Psoas muscle (tissue), 8 donors: ENCODE data around the gene MCRS1. TPM values are rescaled to one million over a fixed set of nuclear protein-coding genes. Genes with fewer than 3 reads are reported as not detected.
"Not testable (repeated sequence)": the region's sequence is repeated elsewhere in the genome, so short reads cannot be mapped to it uniquely, and the experiment has no call there.

ENCODE experiments used
- ATAC-seq, 4 donors: fragments of 200-7000 bp; cut with Tn5 transposase; one replicate each; pipeline ENCODE4 v1.9.1; 2020; ENCODE audit warnings: moderate library complexity in 3 of 4, mild to moderate bottlenecking in 2 of 4
- DNase-seq, 2 donors: peaks; one replicate each; pipeline ENCODE4 v3.0.0-alpha.2; 2020
- H3K27ac ChIP-seq: fragments of 200-600 bp; one replicate; pipeline ENCODE4 v1.8.0; 2022
- H3K27me3 ChIP-seq, 3 donors: fragments of 200-600 bp in 1 of 3; one replicate each; pipeline versions ENCODE4 v1.6.1 to v1.8.0; 2013 to 2022; ENCODE audit warnings: low read length in 2 of 3, mild to moderate bottlenecking in 2 of 3, moderate library complexity in 1 of 3; ENCODE audit not compliant: insufficient read depth in 3 of 3
- H3K36me3 ChIP-seq, 2 donors: fragments of 200-600 bp in 1 of 2; one replicate each; pipeline versions ENCODE4 v1.6.1 to v1.8.0; 2013 to 2022; ENCODE audit warnings: low read depth in 1 of 2, mild to moderate bottlenecking in 1 of 2, moderate library complexity in 1 of 2; ENCODE audit not compliant: insufficient read depth in 1 of 2
- H3K4me1 ChIP-seq: fragments of 200-600 bp; one replicate; pipeline ENCODE4 v1.8.0; 2022
- H3K4me3 ChIP-seq: fragments of 200-600 bp; one replicate; pipeline ENCODE4 v1.8.0; 2022; ENCODE audit warnings: mild to moderate bottlenecking
- H3K9me3 ChIP-seq: fragments of 200-600 bp; one replicate; pipeline ENCODE4 v1.8.0; 2022
- WGBS, 3 donors: extraction: QIAGEN DNeasy Blood & Tissue Kit; methylation state at CpG; one replicate each; pipeline versions ENCODE4 v1.1.6 to v1.1.7; 2013; 5-methylcytosine and 5-hydroxymethylcytosine counted together
- intact Hi-C, 2 donors: fragments of 100-400 bp; cut with DNase I; formaldehyde crosslinking; loops; one replicate each; pipeline versions ENCODE4 v1.11.0 to v1.14.2; 2022
- polyA plus RNA-seq, 3 donors: library from polyadenylated mRNA; stranded (reverse); fragments of 200-250 nt; gene quantifications; one replicate each; pipeline ENCODE4 v1.2.3, GENCODE V29; 2013
- total RNA-seq, 4 donors: library from RNA; stranded (reverse); fragmentation: NEBNext Ultra II Directional in 2 of 4; extraction: Animal tissue kit (Norgen Biotek cat#: 25700) in 2 of 4; gene quantifications; one replicate each; pipeline versions ENCODE4 v1.2.1 to v1.2.4, GENCODE V29; 2021 to 2023
- TF ChIP-seq, protein P1 (sequence below): fragments of 200-600 bp; IDR thresholded peaks from one replicate; pipeline ENCODE4 v1.8.0; 2022; ENCODE audit warnings: antibody characterized with exemption
- donor health status: healthy with polysubstance abuse.
- donor health status: DM: no; HTN: no; CAD: no; lungs with moderate emphysema.
- donor health status: Bipolar disorder and iron deficiency.
- donor health status: healthy.
- donor health status: DM: yes; HTN: yes; CAD: no.
- donor health status: DM: no; HTN: no; CAD: no.
- donor health status: DM: no; HTN: no; CAD: no.
- donor health status: DM: yes; HTN: yes; CAD: no.

The MCRS1 gene
- total and polyA plus RNA-seq, 7 donors = 24.3 to 82.3 (median 40.2) TPM

DNA sequence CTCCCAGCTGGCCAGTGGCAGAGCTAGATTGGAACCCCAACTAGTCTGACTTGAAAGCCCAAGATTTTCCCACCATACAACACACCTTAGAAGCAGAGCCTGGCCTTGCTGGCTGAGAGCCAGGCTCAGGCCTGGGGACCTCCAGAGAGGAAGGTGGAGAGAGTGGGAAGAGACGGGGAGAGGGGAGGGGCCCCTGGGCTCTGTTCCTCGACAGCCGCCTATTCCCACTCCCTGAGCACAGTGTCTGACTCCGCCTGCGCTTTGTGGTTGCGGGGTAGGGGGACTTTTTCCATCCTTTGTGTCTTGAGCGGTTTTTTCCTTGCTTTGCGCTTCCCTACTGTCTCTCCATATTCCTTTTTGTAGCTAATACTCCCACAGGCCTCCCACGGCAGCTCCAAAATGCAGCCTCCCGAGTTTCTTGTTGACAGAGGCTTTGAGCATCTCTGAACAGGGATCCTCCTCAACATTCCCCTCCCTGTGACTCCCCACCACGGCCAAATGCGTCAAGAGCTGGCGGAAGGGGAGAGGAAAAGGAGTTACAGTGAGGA lies 33.1 kb downstream of the MCRS1 start:
- WGBS, 3 donors = 72 to 79% (median 75%) methylated on average over 13 of the region's 13 CpGs
- Histone ChIP-seq H3K4me1 (peaks cover 6% of the 10 kb centered on the region), H3K4me3 (no peak overlapping the region), H3K27ac (no peak overlapping the region), H3K9me3 (no peaks in the 10 kb centered on the region), H3K27me3 (peaks cover 0 to 43% (median 28%) of the 10 kb centered on the region in 3 donors), H3K36me3 (no peaks in the 10 kb centered on the region)
- intact Hi-C loops = loop anchor here in 1 of 2 donors (5.0 kb wide), 1 partner anchor 47 kb away; no protein-coding TSS in a partner anchor
- DNase-seq (no peak), ATAC-seq (no peak)
- TF ChIP-seq, protein P1, sequence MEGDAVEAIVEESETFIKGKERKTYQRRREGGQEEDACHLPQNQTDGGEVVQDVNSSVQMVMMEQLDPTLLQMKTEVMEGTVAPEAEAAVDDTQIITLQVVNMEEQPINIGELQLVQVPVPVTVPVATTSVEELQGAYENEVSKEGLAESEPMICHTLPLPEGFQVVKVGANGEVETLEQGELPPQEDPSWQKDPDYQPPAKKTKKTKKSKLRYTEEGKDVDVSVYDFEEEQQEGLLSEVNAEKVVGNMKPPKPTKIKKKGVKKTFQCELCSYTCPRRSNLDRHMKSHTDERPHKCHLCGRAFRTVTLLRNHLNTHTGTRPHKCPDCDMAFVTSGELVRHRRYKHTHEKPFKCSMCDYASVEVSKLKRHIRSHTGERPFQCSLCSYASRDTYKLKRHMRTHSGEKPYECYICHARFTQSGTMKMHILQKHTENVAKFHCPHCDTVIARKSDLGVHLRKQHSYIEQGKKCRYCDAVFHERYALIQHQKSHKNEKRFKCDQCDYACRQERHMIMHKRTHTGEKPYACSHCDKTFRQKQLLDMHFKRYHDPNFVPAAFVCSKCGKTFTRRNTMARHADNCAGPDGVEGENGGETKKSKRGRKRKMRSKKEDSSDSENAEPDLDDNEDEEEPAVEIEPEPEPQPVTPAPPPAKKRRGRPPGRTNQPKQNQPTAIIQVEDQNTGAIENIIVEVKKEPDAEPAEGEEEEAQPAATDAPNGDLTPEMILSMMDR = no peak

DNA sequence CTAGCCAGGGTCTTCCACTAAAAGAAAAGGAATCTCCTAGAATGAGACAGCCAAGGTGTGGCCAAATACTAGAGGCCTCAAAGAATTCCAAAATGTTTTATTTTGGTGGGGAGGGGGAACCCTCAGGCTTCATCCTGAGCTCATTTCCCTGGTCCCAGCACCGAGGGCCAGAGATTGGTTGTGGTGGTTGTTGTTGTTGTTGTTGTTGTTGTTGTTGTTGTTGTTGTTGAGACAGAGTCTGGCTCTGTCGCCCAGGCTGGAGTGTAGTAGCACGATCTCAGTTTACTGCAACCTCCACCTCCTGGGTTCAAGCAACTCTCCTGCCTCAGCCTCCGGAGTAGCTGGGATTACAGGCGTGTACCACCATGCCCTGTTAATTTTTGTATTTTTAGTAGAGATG lies 33.8 kb downstream of the MCRS1 start:
- intact Hi-C loops, DNase-seq, ATAC-seq: not testable (repeated sequence)

DNA sequence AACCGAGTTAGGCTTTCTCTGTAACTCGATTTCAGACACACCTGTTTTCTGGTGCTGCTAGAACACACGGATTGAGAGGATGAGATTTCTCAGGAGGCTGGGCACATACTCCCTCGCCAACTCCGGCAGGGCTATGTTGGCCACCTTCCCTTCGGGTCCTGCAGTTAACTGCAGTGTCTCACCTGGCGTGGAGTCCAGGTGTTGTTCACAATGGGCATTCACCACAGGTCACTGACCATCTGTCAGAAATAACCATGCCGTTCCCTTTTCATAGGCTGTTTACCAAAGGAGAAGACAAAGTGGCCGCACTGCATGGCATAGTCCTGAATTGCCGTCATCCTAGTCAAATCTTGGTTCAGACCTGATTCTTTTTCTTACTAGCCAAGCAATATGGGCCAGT lies 34.6 kb downstream of the MCRS1 start:
- Histone ChIP-seq H3K27ac (no peak overlapping the region), H3K36me3 (no peaks in the 10 kb centered on the region), H3K4me3 (no peak overlapping the region), H3K27me3 (peaks cover 0 to 29% (median 17%) of the 10 kb centered on the region in 3 donors), H3K9me3 (no peaks in the 10 kb centered on the region), H3K4me1 (peaks cover 4% of the 10 kb centered on the region)
- no peak for DNase-seq
- intact Hi-C loops = no loop called here
- WGBS, 3 donors = 70 to 78% (median 71%) methylated on average over 10 of the region's 10 CpGs
- TF ChIP-seq, protein P1 = no peak
- ATAC-seq = no peak

More for the DNA sequence above, 33.8 kb downstream of the MCRS1 start:
- H3K4me3 ChIP-seq, H3K9me3 ChIP-seq, H3K27ac ChIP-seq, H3K4me1 ChIP-seq, H3K36me3 ChIP-seq: not testable (repeated sequence)
- peaks cover 0 to 37% (median 23%) of the 10 kb centered on the region in 3 donors for H3K27me3 ChIP-seq
- 81 to 92% (median 84%) methylated on average over 5 of the region's 5 CpGs for WGBS, 3 donors

DNA sequence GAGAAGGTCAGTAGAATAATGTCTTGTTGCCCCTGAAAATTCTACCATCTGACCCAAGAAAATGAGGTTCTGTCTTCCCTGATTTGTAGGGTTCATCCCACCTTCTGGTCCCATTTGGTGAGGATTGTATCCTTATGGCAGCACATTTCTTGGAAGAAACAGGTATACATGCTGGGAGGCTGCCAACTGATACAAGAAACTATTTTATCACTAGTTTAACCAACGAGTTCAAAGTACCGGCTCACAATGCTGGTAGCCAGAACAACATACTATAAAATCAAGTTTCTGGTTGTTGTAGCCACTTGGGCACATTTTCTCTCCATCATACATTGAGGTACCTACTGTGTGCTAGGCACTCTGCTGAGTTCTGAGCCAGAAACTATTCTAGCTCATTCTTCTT lies 36.2 kb downstream of the MCRS1 start:
- H3K9me3 ChIP-seq = no peaks in the 10 kb centered on the region
- no peak for DNase-seq
- H3K4me3 ChIP-seq = no peak overlapping the region
- intact Hi-C loops = no loop called here
- 65 to 83% (median 82%) methylated on average over 2 of the region's 2 CpGs for WGBS, 3 donors
- ATAC-seq = no peak
- TF ChIP-seq, protein P1 = no peak
- H3K27ac ChIP-seq = no peak overlapping the region
- peaks cover 0 to 15% (median 4%) of the 10 kb centered on the region in 3 donors for H3K27me3 ChIP-seq
- H3K36me3 ChIP-seq = peaks cover 0 to 14% of the 10 kb centered on the region in 2 donors
- H3K4me1 ChIP-seq = no peaks in the 10 kb centered on the region

DNA sequence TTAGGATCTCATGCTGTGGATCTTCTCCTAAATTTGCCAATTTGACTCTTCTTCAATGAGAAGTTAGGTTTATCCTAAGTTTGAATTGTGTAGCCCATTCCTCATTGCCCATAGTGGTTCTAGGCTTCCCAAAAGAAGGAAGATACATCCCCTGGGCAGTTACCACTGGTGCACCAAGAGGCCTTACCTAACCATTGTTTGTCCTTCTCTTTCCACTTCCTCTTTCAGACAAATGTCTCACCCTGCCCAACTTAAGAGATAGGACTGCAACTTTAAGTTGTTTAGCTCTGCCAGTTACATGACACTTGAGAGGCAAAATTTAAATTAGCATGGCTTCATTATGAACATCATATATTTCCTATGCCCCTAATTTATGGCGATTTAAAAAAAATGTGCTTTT lies 38.5 kb downstream of the MCRS1 start:
- Histone ChIP-seq H3K27me3 (no peaks in the 10 kb centered on the region), H3K4me3 (no peak overlapping the region), H3K4me1 (no peaks in the 10 kb centered on the region), H3K27ac (no peak overlapping the region), H3K36me3 (peaks cover 6 to 37% of the 10 kb centered on the region in 2 donors), H3K9me3 (no peaks in the 10 kb centered on the region)
- TF ChIP-seq, protein P1 = no peak
- intact Hi-C loops = no loop called here
- ATAC-seq (no peak), DNase-seq (no peak)
- WGBS, 3 donors = 93 to 97% (median 94%) methylated on average over 1 of the region's 1 CpG
